Heart right ventricle (tissue), 16 donors: ENCODE data around the gene MIB2. TPM values are rescaled to one million over a fixed set of nuclear protein-coding genes. Genes with fewer than 3 reads are reported as not detected.
A peak's percentile ranks its signal among the peaks of the same experiment; 100 is the strongest.

Experiments used
- ATAC-seq, 8 donors: fragments of 200-7000 bp; cut with Tn5 transposase; one replicate each; pipeline ENCODE4 v1.9.1; 2020; ENCODE audit warnings: mild to moderate bottlenecking in 8 of 8, moderate library complexity in 8 of 8, moderate number of reproducible peaks in 1 of 8
- DNase-seq, 2 donors: peaks; one replicate each; pipeline ENCODE4 v3.0.0-alpha.2; 2020
- H3K27ac ChIP-seq, 10 donors: fragments of 200-600 bp; sonication (generic) in 2 of 10; one replicate each; pipeline versions ENCODE4 v1.5.0 to v1.8.0; 2020 to 2022; ENCODE audit warnings: mild to moderate bottlenecking in 3 of 10
- H3K27me3 ChIP-seq, 7 donors: fragments of 200-600 bp; one replicate each; pipeline ENCODE4 v1.8.0; 2021 to 2022; ENCODE audit warnings: mild to moderate bottlenecking in 2 of 7
- H3K36me3 ChIP-seq, 9 donors: fragments of 200-600 bp; sonication (generic) in 1 of 9; one replicate each; pipeline versions ENCODE4 v1.5.0 to v1.8.0; 2020 to 2022; ENCODE audit warnings: mild to moderate bottlenecking in 2 of 9
- H3K4me1 ChIP-seq, 9 donors: fragments of 200-600 bp; sonication (generic) in 1 of 9; one replicate each; pipeline versions ENCODE4 v1.5.0 to v1.8.0; 2020 to 2022; ENCODE audit warnings: mild to moderate bottlenecking in 4 of 9
- H3K4me3 ChIP-seq, 10 donors: fragments of 200-600 bp; sonication (generic) in 2 of 10; one replicate each; pipeline versions ENCODE4 v1.5.0 to v1.8.0; 2020 to 2022; ENCODE audit warnings: mild to moderate bottlenecking in 7 of 10, moderate library complexity in 2 of 10
- H3K9me3 ChIP-seq, 11 donors: fragments of 200-600 bp in 10 of 11; sonication (generic) in 2 of 11; one replicate each; pipeline versions ENCODE4 v1.5.0 to v1.8.0; 2013 to 2022; ENCODE audit warnings: mild to moderate bottlenecking in 2 of 11, control low read depth in 1 of 11, moderate library complexity in 1 of 11
- WGBS, 2 donors: extraction: QIAGEN DNeasy Blood & Tissue Kit; methylation state at CpG; one replicate each; pipeline ENCODE4 v1.1.7; 2013; ENCODE audit warnings: inconsistent platforms in 1 of 2; 5-methylcytosine and 5-hydroxymethylcytosine counted together
- intact Hi-C, 10 donors: fragments of 100-400 bp; cut with DNase I; formaldehyde crosslinking; loops; one replicate each; pipeline versions ENCODE4 v1.11.1 to v1.14.2; 2022
- polyA plus RNA-seq, 2 donors: library from polyadenylated mRNA; stranded (reverse); fragments of 200-250 nt; gene quantifications; one replicate each; pipeline ENCODE4 v1.2.3, GENCODE V29; 2013
- total RNA-seq, 10 donors: library from RNA; stranded (reverse); fragmentation: NEBNext Ultra II Directional in 3 of 10; extraction: Animal tissue kit (Norgen Biotek cat#: 25700) in 3 of 10; gene quantifications; one replicate each; pipeline versions ENCODE4 v1.2.1 to v1.2.4, GENCODE V29; 2021 to 2023
- TF ChIP-seq, protein P1 (sequence below), 9 donors: fragments of 200-600 bp; sonication (generic) in 2 of 9; IDR thresholded peaks; one replicate each; pipeline versions ENCODE4 v1.5.0 to v1.8.0; 2021 to 2022; ENCODE audit warnings: antibody characterized with exemption in 9 of 9, mild to moderate bottlenecking in 5 of 9, moderate library complexity in 1 of 9
- donor health status: Arrhythmogenic right ventricular cardiomyopathy.
- donor health status: ischemic (EF 13 %, LVEDD 7.1; RV severe dilation, severe dysfunction).
- donor health status: healthy with polysubstance abuse.
- donor health status: DM: no; HTN: yes; CAD: no.
- donor health status: DM: no; HTN: no; CAD: no.
- donor health status: ischemic (EF 25% LVEDD 6.9; RV normal size, moderate dysfunction).
- donor health status: ischemic (EF 25% LVEDD 5.7; RV mildly dilated, moderate dysfunction).
- donor health status: healthy.
- donor health status: DM: yes; HTN: yes; CAD: no.
- donor health status: Ischemic cardiomyopathy.
- donor health status: ischemic (EF 35%, LVEDD 5.7; RV mildly dilated, moderate dysfunction).
- donor health status: nonischemic (EF 11% LVEDD 7.7; RV severe dilation, severe dysfunction).
- donor health status: DM: yes; HTN: yes; CAD: no.
- donor health status: PGD.
- donor health status: ischemic (EF 29% LVEDD 5.4; RV normal size, mild dysfunction).
- donor health status: nonischemic (EF 23%, LVEDD 6.1; RV moderate dilation, normal function).

Gene MIB2
- total and polyA plus RNA-seq, 12 donors: 53.6 to 248 (median 74.7) TPM

GRCh38 chr1:1609822-1610485 lies 5.3 kb upstream of the MIB2 start:
- TF ChIP-seq, protein P1, sequence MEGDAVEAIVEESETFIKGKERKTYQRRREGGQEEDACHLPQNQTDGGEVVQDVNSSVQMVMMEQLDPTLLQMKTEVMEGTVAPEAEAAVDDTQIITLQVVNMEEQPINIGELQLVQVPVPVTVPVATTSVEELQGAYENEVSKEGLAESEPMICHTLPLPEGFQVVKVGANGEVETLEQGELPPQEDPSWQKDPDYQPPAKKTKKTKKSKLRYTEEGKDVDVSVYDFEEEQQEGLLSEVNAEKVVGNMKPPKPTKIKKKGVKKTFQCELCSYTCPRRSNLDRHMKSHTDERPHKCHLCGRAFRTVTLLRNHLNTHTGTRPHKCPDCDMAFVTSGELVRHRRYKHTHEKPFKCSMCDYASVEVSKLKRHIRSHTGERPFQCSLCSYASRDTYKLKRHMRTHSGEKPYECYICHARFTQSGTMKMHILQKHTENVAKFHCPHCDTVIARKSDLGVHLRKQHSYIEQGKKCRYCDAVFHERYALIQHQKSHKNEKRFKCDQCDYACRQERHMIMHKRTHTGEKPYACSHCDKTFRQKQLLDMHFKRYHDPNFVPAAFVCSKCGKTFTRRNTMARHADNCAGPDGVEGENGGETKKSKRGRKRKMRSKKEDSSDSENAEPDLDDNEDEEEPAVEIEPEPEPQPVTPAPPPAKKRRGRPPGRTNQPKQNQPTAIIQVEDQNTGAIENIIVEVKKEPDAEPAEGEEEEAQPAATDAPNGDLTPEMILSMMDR (IDR thresholded peaks at IDR 0.05): no peak
- no peak overlapping the region for H3K27ac ChIP-seq
- H3K4me3 ChIP-seq: no peak overlapping the region
- ATAC-seq: no peak
- peaks cover 0 to 35% (median 16%) of the 10 kb centered on the region in 9 donors for H3K4me1 ChIP-seq
- no peak for DNase-seq
- no peaks in the 10 kb centered on the region for H3K9me3 ChIP-seq
- intact Hi-C loops: loop anchor here in 4 of 10 donors (5.0 kb wide), 1 partner anchor 33 kb away; no protein-coding TSS in a partner anchor
- 64 to 71% methylated on average over 12 of the region's 12 CpGs for WGBS, 2 donors
- peaks cover 0 to 2% (median 0%) of the 10 kb centered on the region in 7 donors for H3K27me3 ChIP-seq
- no peaks in the 10 kb centered on the region for H3K36me3 ChIP-seq

DNA sequence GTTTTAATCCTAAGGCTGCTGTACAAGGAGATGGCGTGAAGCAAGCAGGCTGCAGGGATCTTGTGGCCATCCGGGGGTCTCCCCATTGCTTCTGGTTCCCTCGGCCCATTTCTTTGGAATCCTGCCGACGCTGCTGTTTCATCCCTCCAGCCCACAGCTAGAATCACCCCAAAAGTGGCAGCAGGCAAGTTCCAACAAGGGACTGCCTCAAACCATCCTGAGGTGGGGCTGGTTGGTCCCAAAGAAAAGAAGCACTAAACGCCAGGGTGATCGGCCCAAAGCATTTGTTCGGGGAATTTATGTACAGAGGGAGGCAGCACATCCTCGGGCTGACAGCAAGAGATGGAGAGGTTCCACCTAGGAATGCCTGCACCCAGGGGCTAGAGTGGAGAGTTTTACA lies 4.5 kb upstream of the MIB2 start:
- WGBS, 2 donors: 65 to 78% methylated on average over 9 of the region's 9 CpGs
- intact Hi-C loops: loop anchor here in 4 of 10 donors (5.0 kb wide), 1 partner anchor 33 kb away; no protein-coding TSS in a partner anchor
- TF ChIP-seq, protein P1 (IDR thresholded peaks at IDR 0.05): no peak
- Histone ChIP-seq H3K4me3 (no peak overlapping the region), H3K36me3 (no peaks in the 10 kb centered on the region), H3K27me3 (no peaks in the 10 kb centered on the region), H3K27ac (peak overlapping the region in 5 of 10 donors; percentile 19 to 39 (median 26)), H3K9me3 (no peaks in the 10 kb centered on the region), H3K4me1 (peaks cover 0 to 35% (median 16%) of the 10 kb centered on the region in 9 donors)
- ATAC-seq: no peak
- no peak for DNase-seq

DNA sequence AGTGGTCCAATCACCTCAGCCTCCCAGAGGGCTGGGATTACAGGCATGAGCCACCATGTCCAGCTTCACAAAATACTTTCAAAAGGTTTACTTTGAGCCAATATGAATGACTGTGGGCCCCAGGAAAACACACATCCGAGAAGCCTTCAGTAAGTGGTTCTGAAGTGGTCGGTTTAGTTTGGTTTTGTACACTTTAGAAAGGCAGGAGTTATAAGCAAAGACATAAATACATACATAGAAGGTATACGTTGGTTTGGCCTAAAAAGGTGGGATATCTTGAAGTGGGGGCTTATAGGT lies 3.2 kb upstream of the MIB2 start:
- Histone ChIP-seq H3K4me1 (peaks cover 7 to 37% (median 25%) of the 10 kb centered on the region in 9 donors), H3K27ac (peak overlapping the region in 1 of 10 donors; percentile 20), H3K27me3 (no peaks in the 10 kb centered on the region), H3K9me3 (no peaks in the 10 kb centered on the region), H3K4me3 (no peak overlapping the region), H3K36me3 (peaks cover 0 to 2% (median 0%) of the 10 kb centered on the region in 9 donors)
- ATAC-seq (no peak), DNase-seq (no peak)
- intact Hi-C loops: loop anchor here in 4 of 10 donors (5.0 kb wide), 1 partner anchor 35 kb away; no protein-coding TSS in a partner anchor
- WGBS, 2 donors: 94% methylated on average over 3 of the region's 3 CpGs
- TF ChIP-seq, protein P1 (IDR thresholded peaks at IDR 0.05): no peak

DNA sequence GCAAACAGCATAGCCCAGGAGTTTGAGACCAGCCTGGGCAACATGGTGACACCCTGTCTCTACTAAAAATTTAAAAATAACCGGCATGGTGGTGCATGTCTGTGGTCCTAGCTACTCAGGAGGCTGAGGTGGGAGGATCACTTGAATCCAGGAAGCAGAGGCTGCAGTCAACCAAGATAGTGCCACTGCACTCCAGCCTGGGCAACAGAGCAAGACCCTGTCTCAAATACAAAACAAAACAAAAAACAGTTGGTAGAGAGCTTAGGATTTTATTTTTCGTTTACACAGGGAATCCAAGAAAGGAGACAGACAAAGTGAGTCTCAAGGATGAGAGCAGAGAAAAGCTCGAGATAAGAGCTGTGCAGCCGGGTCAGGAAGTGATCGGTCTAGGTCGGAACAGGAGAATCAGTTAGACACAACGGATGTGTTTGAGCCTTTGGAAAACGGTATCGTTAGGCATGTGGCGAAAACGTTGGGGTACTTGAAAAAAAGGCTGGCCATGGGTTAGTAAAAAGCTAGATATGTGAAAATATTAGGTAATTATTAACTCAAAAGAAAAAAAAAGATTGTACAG lies 1.7 kb upstream of the MIB2 start:
- H3K4me1 ChIP-seq: peaks cover 7 to 44% (median 32%) of the 10 kb centered on the region in 9 donors
- intact Hi-C loops: loop anchor here in 5 of 10 donors (2.0 to 5.0 kb wide), 2 partner anchors 36 to 39 kb away; partner anchors contain the start of gene SSU72 (in 1 of the 5)
- no peaks in the 10 kb centered on the region for H3K27me3 ChIP-seq
- TF ChIP-seq, protein P1 (IDR thresholded peaks at IDR 0.05): no peak
- H3K4me3 ChIP-seq: peak overlapping the region in 6 of 10 donors; percentile 95 to 100 (median 98)
- H3K36me3 ChIP-seq: peaks cover 0 to 18% (median 0%) of the 10 kb centered on the region in 9 donors
- peak overlapping the region in 4 of 10 donors; percentile 100 for H3K27ac ChIP-seq
- DNase-seq (no peak), ATAC-seq (no peak)
- 54 to 62% methylated on average over 11 of the region's 11 CpGs for WGBS, 2 donors
- H3K9me3 ChIP-seq: no peaks in the 10 kb centered on the region
